Measurements from ENCODE around the gene MSX1. TPM values are rescaled to one million over a fixed set of nuclear protein-coding genes. Genes with fewer than 3 reads are reported as not detected.
A peak's percentile ranks its signal among the peaks of the same experiment; 100 is the strongest.

The MSX1 gene
- total RNA-seq, 1 donor from 2014 or later: 3.4 TPM

GRCh38 chr4:4853371-4853823 is 6.1 kb upstream of the MSX1 start:
- no peak for TF ChIP-seq CTCF (IDR thresholded peaks at IDR 0.05; ENCODE audit: borderline replicate concordance)
- peak overlapping the region; percentile 53 for H3K4me3 ChIP-seq
- H3K4me1 ChIP-seq: peaks cover 48% of the 10 kb centered on the region
- peaks cover 100% of the 10 kb centered on the region for H3K27me3 ChIP-seq (ENCODE audit: low read depth)
- no peak overlapping the region for H3K27ac ChIP-seq (replicated peaks)
- intact Hi-C loops (cut with micrococcal nuclease): no loop called here
- no peaks in the 10 kb centered on the region for H3K36me3 ChIP-seq
- DNase-seq: no peak
- H3K9me3 ChIP-seq (replicated peaks): no peaks in the 10 kb centered on the region

- no peak for TF ChIP-seq CTCF (IDR thresholded peaks at IDR 0.05; ENCODE audit: borderline replicate concordance)
- intact Hi-C loops (cut with micrococcal nuclease): no loop called here
- peaks cover 100% of the 10 kb centered on the region for H3K27me3 ChIP-seq (ENCODE audit: low read depth)
These were observed 5.4 kb upstream of the MSX1 start for GRCh38 chr4:4853921-4854648.

GRCh38 chr4:4854649-4855295 is 4.7 kb upstream of the MSX1 start:
- Histone ChIP-seq H3K27ac (replicated peaks) (no peak overlapping the region), H3K27me3 (ENCODE audit: low read depth) (peaks cover 99% of the 10 kb centered on the region), H3K4me3 (no peak overlapping the region), H3K4me1 (peaks cover 59% of the 10 kb centered on the region), H3K9me3 (replicated peaks) (no peaks in the 10 kb centered on the region), H3K36me3 (no peaks in the 10 kb centered on the region)
- no peak for DNase-seq
- TF ChIP-seq CTCF (IDR thresholded peaks at IDR 0.05; ENCODE audit: borderline replicate concordance): no peak
- intact Hi-C loops (cut with micrococcal nuclease): no loop called here

More at GRCh38 chr4:4853921-4854648, 5.4 kb upstream of the MSX1 start:
- no peaks in the 10 kb centered on the region for H3K9me3 ChIP-seq (replicated peaks)
- peaks cover 55% of the 10 kb centered on the region for H3K4me1 ChIP-seq
- H3K4me3 ChIP-seq: no peak overlapping the region
- H3K36me3 ChIP-seq: no peaks in the 10 kb centered on the region
- no peak for DNase-seq
- no peak overlapping the region for H3K27ac ChIP-seq (replicated peaks)

- no peaks in the 10 kb centered on the region for H3K9me3 ChIP-seq (replicated peaks)
- no peak overlapping the region for H3K27ac ChIP-seq (replicated peaks)
- H3K27me3 ChIP-seq (ENCODE audit: low read depth): peaks cover 99% of the 10 kb centered on the region
- no peak for DNase-seq
- TF ChIP-seq CTCF (IDR thresholded peaks at IDR 0.05; ENCODE audit: borderline replicate concordance): no peak
- peaks cover 66% of the 10 kb centered on the region for H3K4me1 ChIP-seq
- intact Hi-C loops (cut with micrococcal nuclease): no loop called here
- H3K4me3 ChIP-seq: peak overlapping the region; percentile 58
- H3K36me3 ChIP-seq: no peaks in the 10 kb centered on the region
These were observed 4.0 kb upstream of the MSX1 start for GRCh38 chr4:4855301-4856070.
